HepG2 (cell line): ENCODE results near the gene KRT84. TPM values are rescaled to one million over a fixed set of nuclear protein-coding genes. Genes with fewer than 3 reads are reported as not detected.
A peak's percentile ranks its signal among the peaks of the same experiment; 100 is the strongest.

Experiments
- ATAC-seq: fragments of 200-7000 bp; cut with Tn5 transposase; 3 replicates; pipeline ENCODE4 v1.9.1; 2020; ENCODE audit warnings: mild to moderate bottlenecking, moderate library complexity
- BruUV-seq: library from RNA; stranded (reverse); fragments of 400-500 nt; replicated peaks from 2 replicates; lab custom pipeline; 2021; lab: Mats Ljungman, UMichigan
- CTCF ChIA-PET: fragments of 300-600 bp; formaldehyde crosslinking; extraction: SDS; loops from one replicate; lab custom pipeline; 2021; ENCODE audit warnings: low total read pairs, inconsistent platforms, low intra/inter-chr PET ratio; lab: Yijun Ruan, JAX
- POLR2A ChIA-PET: fragments of 350-600 bp; sonication (Branson Sonifier 250); formaldehyde crosslinking; loops from one replicate; lab custom pipeline; 2020; ENCODE audit warnings: antibody characterized with exemption, inconsistent platforms; lab: Yijun Ruan, JAX
- DNase-seq: peaks from one replicate; pipeline ENCODE4 v3.0.0-alpha.2; 2015; ENCODE audit warnings: low spot score
- FAIRE-seq: peaks from 3 replicates; lab custom pipeline; 2011; peaks lifted over from hg19 to GRCh38; lab: Jason Lieb, UNC
- H2AFZ ChIP-seq: one replicate; pipeline ENCODE4 v1.6.1; 2011; ENCODE audit warnings: low read length, inconsistent platforms
- H3K27ac ChIP-seq: fragments of 300-600 bp; 3 replicates; pipeline ENCODE4 v1.8.0; 2011; ENCODE audit warnings: mixed run types, mild to moderate bottlenecking, mixed read lengths, low read length, inconsistent platforms; ENCODE audit not compliant: insufficient read depth; ENCODE audit errors: extremely low read length
- H3K27me3 ChIP-seq, 2 experiments: fragments of 200-600 bp in 1 of 2; 2 replicates in 1 of 2; 3 replicates in 1 of 2; pipeline versions ENCODE4 v1.6.0 to v1.8.0; 2011; ENCODE audit warnings: low read length in 2 of 2, mild to moderate bottlenecking in 2 of 2, moderate library complexity in 2 of 2, inconsistent platforms in 1 of 2; ENCODE audit not compliant: insufficient read depth in 2 of 2, control insufficient read depth in 1 of 2
- H3K36me3 ChIP-seq, 2 experiments: fragments of 200-600 bp in 1 of 2; replicated peaks in 1 of 2; 2 replicates in 1 of 2; 3 replicates in 1 of 2; pipeline versions ENCODE4 v1.5.1 to v1.8.0; 2011; ENCODE audit warnings: low read length in 2 of 2, inconsistent platforms in 1 of 2; ENCODE audit not compliant: insufficient read depth in 2 of 2, control insufficient read depth in 1 of 2
- H3K4me1 ChIP-seq: 2 replicates; pipeline ENCODE4 v1.5.1; 2012; ENCODE audit warnings: low read length, inconsistent platforms; ENCODE audit not compliant: insufficient read depth
- H3K4me2 ChIP-seq: 2 replicates; pipeline ENCODE4 v1.6.0; 2011; ENCODE audit warnings: low read depth, low read length, inconsistent platforms
- H3K4me3 ChIP-seq, 3 experiments: fragments of 200-600 bp in 1 of 3; sonication (generic), shearing (Covaris generic) in 1 of 3; replicated peaks in 1 of 3; 2 replicates each; pipeline ENCODE4 v1.5.1; 2011 to 2016; ENCODE audit warnings: low read length in 3 of 3, inconsistent platforms in 2 of 3, low read depth in 2 of 3, mild to moderate bottlenecking in 2 of 3, control low read depth in 1 of 3, mixed read lengths in 1 of 3; ENCODE audit not compliant: insufficient read depth in 1 of 3
- H3K79me2 ChIP-seq: one replicate; pipeline ENCODE4 v1.6.1; 2011; ENCODE audit warnings: low read length, inconsistent platforms; ENCODE audit not compliant: insufficient read depth
- H3K9ac ChIP-seq: 2 replicates; pipeline ENCODE4 v1.6.0; 2011; ENCODE audit warnings: mild to moderate bottlenecking, low read depth, low read length, inconsistent platforms; ENCODE audit not compliant: insufficient read depth
- H3K9me3 ChIP-seq: 2 replicates; pipeline ENCODE4 v1.5.1; 2012; ENCODE audit warnings: mild to moderate bottlenecking, low read length
- H4K20me1 ChIP-seq: 2 replicates; pipeline ENCODE4 v1.6.0; 2011; ENCODE audit warnings: inconsistent platforms, mild to moderate bottlenecking, low read length, moderate library complexity; ENCODE audit not compliant: insufficient read depth
- DNMT1 ChIP-seq: sonication (generic); formaldehyde crosslinking; IDR thresholded peaks from 2 replicates; pipeline ENCODE4 v1.5.1; 2020; ENCODE audit warnings: mild to moderate bottlenecking, missing genetic modification reagents
- FOXA3 ChIP-seq: IDR thresholded peaks from 2 replicates; pipeline ENCODE4 v1.6.1; 2016; ENCODE audit warnings: missing genetic modification reagents, missing compliant biosample characterization
- GMEB1 ChIP-seq: sonication (generic); formaldehyde crosslinking; IDR thresholded peaks from 2 replicates; pipeline ENCODE4 v1.5.1; 2020; ENCODE audit warnings: missing genetic modification reagents, mild to moderate bottlenecking, borderline replicate concordance
- ZNF670 ChIP-seq: sonication (generic); formaldehyde crosslinking; IDR thresholded peaks from 2 replicates; pipeline ENCODE4 v1.8.0; 2022; ENCODE audit warnings: mild to moderate bottlenecking, missing genetic modification reagents, borderline replicate concordance
- ZSCAN20 ChIP-seq: sonication (generic); formaldehyde crosslinking; IDR thresholded peaks from 2 replicates; pipeline ENCODE4 v1.4.0; 2020; ENCODE audit warnings: missing genetic modification reagents, mild to moderate bottlenecking, borderline replicate concordance
- WGBS: methylation state at CpG from one replicate; pipeline ENCODE4 v1.1.6; 2017; ENCODE audit warnings: low lambda C conversion rate; 5-methylcytosine and 5-hydroxymethylcytosine counted together
- in situ Hi-C: cut with HindIII; loops from 2 replicates; pipeline ENCODE4 v1.10.0; 2017; ENCODE audit warnings: low pct_unique_long_range_greater_than_20kb; ENCODE audit not compliant: extremely low pct_ligation_motif_present
- intact Hi-C: fragments of 100-400 bp; cut with micrococcal nuclease; formaldehyde crosslinking; loops from one replicate; pipeline ENCODE4 v1.10.0; 2022; ENCODE audit not compliant: unreplicated experiment
- polyA plus RNA-seq, 8 experiments: library from polyadenylated mRNA; depleted of rRNA in 3 of 8; stranded (reverse) in 7 of 8; unstranded in 1 of 8; fragments of >200 nt; fragmentation: Illumina TruSeq in 4 of 8; extraction: Trizol in 4 of 8; gene quantifications; 2 replicates each; pipeline versions ENCODE4 v1.2.1 to v1.2.3, GENCODE V29; 2011 to 2016; ENCODE audit warnings: low read depth in 4 of 8, missing spikeins in 1 of 8, mixed read lengths in 1 of 8; ENCODE audit not compliant: insufficient read depth in 1 of 8
- total RNA-seq, 5 experiments: library from RNA; depleted of rRNA; stranded (reverse); fragments of >200 nt; fragmentation: Illumina TruSeq; extraction: Trizol; gene quantifications; 2 replicates each; pipeline ENCODE4 v1.2.3, GENCODE V29; 2016; ENCODE audit warnings: low read depth in 1 of 5
- TF ChIP-seq, protein P1 (sequence below): sonication (generic); formaldehyde crosslinking; IDR thresholded peaks from 2 replicates; pipeline ENCODE4 v1.9.0; 2021; ENCODE audit warnings: missing genetic modification reagents, mild to moderate bottlenecking, borderline replicate concordance

The KRT84 gene
- total and polyA plus RNA-seq, 2 of the 13 experiments (the other 11 are each of a cell fraction or from before 2014, with no cell fraction given): not detected

DNA sequence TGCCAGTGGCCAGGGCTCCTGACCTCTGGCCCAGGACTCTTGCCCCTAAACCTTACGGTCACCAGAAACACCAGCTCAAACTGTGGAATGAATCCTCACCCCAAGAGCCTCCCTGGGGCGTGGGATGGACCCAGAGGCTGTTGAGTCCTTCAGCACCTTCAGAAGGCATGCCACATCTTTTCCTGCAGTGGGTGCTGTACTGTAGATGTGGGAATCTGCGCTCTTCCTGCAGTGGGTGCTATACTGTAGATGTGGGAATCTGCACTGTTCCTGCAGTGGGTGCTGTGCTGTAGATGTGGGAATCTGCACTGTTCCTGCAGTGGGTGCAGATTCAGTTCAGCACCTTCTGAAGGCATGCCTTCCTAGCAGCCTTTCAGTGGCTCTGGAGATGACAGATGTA, 19.5 kb upstream of the KRT84 start:
- H2AFZ ChIP-seq: no peak overlapping the region
- in situ Hi-C loops (no loop called here), intact Hi-C loops (no loop called here)
- no peak overlapping the region for H3K9ac ChIP-seq
- ChIA-PET CTCF (no interaction called here), POLR2A (no interaction called here)
- no peak overlapping the region for H3K4me3 ChIP-seq
- H3K36me3 ChIP-seq: no peaks in the 10 kb centered on the region
- TF ChIP-seq, protein P1, sequence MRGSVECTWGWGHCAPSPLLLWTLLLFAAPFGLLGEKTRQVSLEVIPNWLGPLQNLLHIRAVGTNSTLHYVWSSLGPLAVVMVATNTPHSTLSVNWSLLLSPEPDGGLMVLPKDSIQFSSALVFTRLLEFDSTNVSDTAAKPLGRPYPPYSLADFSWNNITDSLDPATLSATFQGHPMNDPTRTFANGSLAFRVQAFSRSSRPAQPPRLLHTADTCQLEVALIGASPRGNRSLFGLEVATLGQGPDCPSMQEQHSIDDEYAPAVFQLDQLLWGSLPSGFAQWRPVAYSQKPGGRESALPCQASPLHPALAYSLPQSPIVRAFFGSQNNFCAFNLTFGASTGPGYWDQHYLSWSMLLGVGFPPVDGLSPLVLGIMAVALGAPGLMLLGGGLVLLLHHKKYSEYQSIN: no peak
- TF ChIP-seq GMEB1 (no peak), ZSCAN20 (CRISPR knock-in tag) (no peak), FOXA3 (CRISPR knock-in tag) (no peak), ZNF670 (CRISPR knock-in tag) (no peak), DNMT1 (no peak)
- FAIRE-seq: no peak
- no peak for DNase-seq
- 0% methylated on average over 1 of the region's 3 CpGs for WGBS
- H3K27me3 ChIP-seq: peaks cover 1 to 16% of the 10 kb centered on the region in 2 experiments; a peak in 3 of 5 replicates
- no peak overlapping the region for H3K27ac ChIP-seq
- H3K4me1 ChIP-seq: no peaks in the 10 kb centered on the region
- H4K20me1 ChIP-seq: 0 out of 2 replicates have a peak, but pooled peaks cover 2% of the 10 kb centered on the region
- H3K9me3 ChIP-seq: no peaks in the 10 kb centered on the region
- no TSS peak for BruUV-seq
- H3K4me2 ChIP-seq: no peak overlapping the region
- ATAC-seq: peak; percentile 43; the same call in 2 of the 3 replicates
- no peaks in the 10 kb centered on the region for H3K79me2 ChIP-seq
